Smooth muscle cell (in vitro differentiated cells): ENCODE results near the gene MAP2K3. TPM values are rescaled to one million over a fixed set of nuclear protein-coding genes. Genes with fewer than 3 reads are reported as not detected.
A peak's percentile ranks its signal among the peaks of the same experiment; 100 is the strongest.

Experiments
- DNase-seq: peaks from one replicate; lab custom pipeline; 2025; ENCODE audit not compliant: unreplicated experiment; lab: John Stamatoyannopoulos, UW
- H2AFZ ChIP-seq: fragments of 200-600 bp; sonication (generic); 2 replicates; pipeline ENCODE4 v1.6.0; 2016; ENCODE audit warnings: antibody characterized with exemption, low read depth, mild to moderate bottlenecking
- H3F3A ChIP-seq: fragments of 200-600 bp; sonication (generic); 2 replicates; pipeline ENCODE4 v1.6.0; 2017; ENCODE audit warnings: antibody characterized with exemption, low read depth
- H3K27ac ChIP-seq: fragments of 200-600 bp; sonication (generic); 2 replicates; pipeline ENCODE4 v1.5.1; 2016; ENCODE audit warnings: low read depth, mild to moderate bottlenecking
- H3K27me3 ChIP-seq: fragments of 200-600 bp; sonication (generic); 2 replicates; pipeline ENCODE4 v1.6.1; 2016; ENCODE audit warnings: low read depth, mild to moderate bottlenecking
- H3K36me3 ChIP-seq: fragments of 200-600 bp; sonication (generic); 2 replicates; pipeline ENCODE4 v1.5.1; 2016; ENCODE audit warnings: low read depth
- H3K4me1 ChIP-seq: fragments of 200-600 bp; sonication (generic); 2 replicates; pipeline ENCODE4 v1.5.1; 2016; ENCODE audit warnings: low read depth
- H3K4me2 ChIP-seq: fragments of 200-600 bp; sonication (generic); 2 replicates; pipeline ENCODE4 v1.6.0; 2016; ENCODE audit warnings: mild to moderate bottlenecking
- H3K4me3 ChIP-seq: fragments of 200-600 bp; sonication (generic); 2 replicates; pipeline ENCODE4 v1.5.1; 2016; ENCODE audit warnings: mild to moderate bottlenecking
- H3K79me2 ChIP-seq: fragments of 200-600 bp; sonication (generic); 2 replicates; pipeline ENCODE4 v1.6.0; 2016; ENCODE audit warnings: low read depth, mild to moderate bottlenecking
- H3K9ac ChIP-seq: fragments of 200-600 bp; sonication (generic); 2 replicates; pipeline ENCODE4 v1.6.0; 2016; ENCODE audit warnings: low read depth
- H3K9me3 ChIP-seq: fragments of 200-600 bp; sonication (generic); replicated peaks from 2 replicates; pipeline ENCODE4 v1.5.1; 2016; ENCODE audit warnings: low read depth
- H4K20me1 ChIP-seq: fragments of 200-600 bp; sonication (generic); 2 replicates; pipeline ENCODE4 v1.6.0; 2016; ENCODE audit warnings: low read depth
- CTCF ChIP-seq: fragments of 200-600 bp; sonication (generic); IDR thresholded peaks from 2 replicates; pipeline ENCODE4 v1.5.1; 2017; ENCODE audit warnings: borderline replicate concordance, mild to moderate bottlenecking, antibody characterized with exemption; ENCODE audit not compliant: insufficient read depth, poor library complexity, severe bottlenecking
- WGBS: methylation state at CpG from one replicate; pipeline ENCODE4 v1.1.7; 2016; ENCODE audit warnings: low lambda C conversion rate; 5-methylcytosine and 5-hydroxymethylcytosine counted together
- polyA plus RNA-seq: library from polyadenylated mRNA; unstranded; fragments of >200 nt; fragmentation: Nextera tagmentation; extraction: Ambion mirVana; gene quantifications from 2 replicates; pipeline ENCODE4 v1.2.1, GENCODE V29; 2016
- total RNA-seq: library from RNA; depleted of rRNA; stranded (reverse); fragments of >200 nt; gene quantifications from 2 replicates; pipeline ENCODE4 v1.2.3, GENCODE V29; 2014

Gene MAP2K3
- total RNA-seq: 14.2 and 14.8 TPM in 2 replicates
- polyA plus RNA-seq: 53.8 and 58.4 TPM in 2 replicates

- Histone ChIP-seq H3K27me3 (no peaks in the 10 kb centered on the region), H3F3A (no peaks in the 10 kb centered on the region), H3K9ac (peak within 1 kb of the TSS; percentile 83), H3K4me3 (peak within 1 kb of the TSS; percentile 90), H2AFZ (peak within 1 kb of the TSS; percentile 76), H3K27ac (peak within 1 kb of the TSS; percentile 95), H3K4me2 (peak within 1 kb of the TSS; percentile 97), H3K36me3 (no peaks in the 10 kb centered on the region), H3K4me1 (peaks cover 23% of the 10 kb centered on the region), H3K9me3 (no peaks in the 10 kb centered on the region), H3K79me2 (peaks cover 38% of the 10 kb centered on the region), H4K20me1 (peaks cover 45% of the 10 kb centered on the region)
- DNase-seq: peak; percentile 93
- WGBS: 2% methylated on average over 66 of the region's 88 CpGs
- TF ChIP-seq CTCF: no peak
These were observed at the start of gene MAP2K3 for GRCh38 chr17:21284319-21285163. Gene MAP2K3 (plus strand): TSS chr17:21284711. CDS start chr17:21284921, 210 bp downstream.

- Histone ChIP-seq H4K20me1 (peaks cover 2% of the 10 kb centered on the region), H3K79me2 (no peaks in the 10 kb centered on the region), H3K4me3 (no peak overlapping the region), H3K36me3 (no peaks in the 10 kb centered on the region), H3K4me2 (no peak overlapping the region), H3K9ac (no peak overlapping the region), H2AFZ (no peak overlapping the region), H3K9me3 (no peaks in the 10 kb centered on the region), H3F3A (no peaks in the 10 kb centered on the region), H3K4me1 (no peaks in the 10 kb centered on the region), H3K27me3 (no peaks in the 10 kb centered on the region), H3K27ac (no peak overlapping the region)
- no peak for TF ChIP-seq CTCF
- DNase-seq: no peak
- WGBS: 89% methylated on average over 1 of the region's 1 CpG
These were observed 48.6 kb upstream of the MAP2K3 start for GRCh38 chr17:21235921-21236320.

GRCh38 chr17:21239680-21240368 lies 44.7 kb upstream of the MAP2K3 start:
- H3K4me3 ChIP-seq: no peak overlapping the region
- no peak overlapping the region for H3K27ac ChIP-seq
- no peak overlapping the region for H3K9ac ChIP-seq
- H2AFZ ChIP-seq: no peak overlapping the region
- TF ChIP-seq CTCF: peak; percentile 28
- H3K36me3 ChIP-seq: no peaks in the 10 kb centered on the region
- H3F3A ChIP-seq: no peaks in the 10 kb centered on the region
- DNase-seq: no peak
- H3K9me3 ChIP-seq: no peaks in the 10 kb centered on the region
- peaks cover 31% of the 10 kb centered on the region for H4K20me1 ChIP-seq
- no peaks in the 10 kb centered on the region for H3K79me2 ChIP-seq
- WGBS: 66% methylated on average over 12 of the region's 12 CpGs
- no peaks in the 10 kb centered on the region for H3K27me3 ChIP-seq
- no peaks in the 10 kb centered on the region for H3K4me1 ChIP-seq
- H3K4me2 ChIP-seq: no peak overlapping the region
